Measurements from ENCODE around the gene SECISBP2.

The SECISBP2 gene

DNA sequence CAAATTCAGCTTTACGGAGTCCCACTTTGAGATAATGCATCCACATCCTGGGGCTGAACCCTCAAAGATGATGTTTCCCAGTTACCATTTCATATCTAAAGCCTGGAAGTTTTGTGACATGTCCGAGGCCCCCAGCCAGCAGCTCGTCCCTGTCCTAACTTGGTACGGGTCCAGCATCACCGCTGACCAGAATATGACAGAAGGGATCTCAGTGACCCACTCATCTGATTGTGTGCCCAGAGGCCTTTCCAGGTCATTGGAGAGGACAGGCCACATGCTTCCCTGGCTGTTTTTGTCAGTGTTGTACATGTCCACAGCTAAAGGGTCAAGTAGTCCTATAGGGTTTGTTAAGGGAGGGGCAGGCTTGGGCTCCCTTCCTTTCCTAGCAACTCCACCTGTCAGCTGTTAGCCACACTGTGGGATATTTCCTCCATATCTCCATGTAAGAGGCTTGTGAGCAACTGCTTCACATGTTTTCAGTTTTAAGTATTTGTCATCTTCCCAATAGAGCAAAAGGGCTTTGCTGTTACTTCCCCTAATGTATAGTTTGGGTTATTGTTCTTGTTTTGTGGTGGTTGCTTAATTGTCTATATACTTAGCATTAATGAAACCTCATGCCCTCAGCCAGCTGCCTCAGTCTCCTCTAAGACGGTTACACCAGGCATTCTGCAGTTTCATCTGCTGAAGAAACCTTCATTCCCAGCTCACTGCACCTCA, 33.4 kb downstream of the SECISBP2 start:
- no peak for DNase-seq

DNA sequence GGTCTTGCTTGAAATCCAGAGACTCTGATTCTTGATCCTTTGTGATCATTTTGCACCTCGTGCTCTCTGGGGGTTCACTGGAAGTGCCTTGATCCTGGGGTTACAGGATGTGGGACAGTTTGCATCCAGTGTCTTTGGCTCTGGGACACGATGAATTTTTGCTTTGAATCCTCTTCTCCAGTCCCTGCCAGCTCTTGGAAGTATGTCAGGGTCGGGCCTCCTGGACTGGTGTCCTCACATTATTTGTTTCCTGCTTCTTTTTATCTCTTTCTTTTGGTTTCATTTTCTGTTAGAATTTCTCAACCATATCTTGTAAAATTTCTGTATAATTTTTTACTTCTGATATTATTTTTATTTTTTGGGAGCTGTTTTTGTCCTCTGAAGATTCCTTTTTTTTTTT, 34.2 kb downstream of the SECISBP2 start:
- DNase-seq = no peak

DNA sequence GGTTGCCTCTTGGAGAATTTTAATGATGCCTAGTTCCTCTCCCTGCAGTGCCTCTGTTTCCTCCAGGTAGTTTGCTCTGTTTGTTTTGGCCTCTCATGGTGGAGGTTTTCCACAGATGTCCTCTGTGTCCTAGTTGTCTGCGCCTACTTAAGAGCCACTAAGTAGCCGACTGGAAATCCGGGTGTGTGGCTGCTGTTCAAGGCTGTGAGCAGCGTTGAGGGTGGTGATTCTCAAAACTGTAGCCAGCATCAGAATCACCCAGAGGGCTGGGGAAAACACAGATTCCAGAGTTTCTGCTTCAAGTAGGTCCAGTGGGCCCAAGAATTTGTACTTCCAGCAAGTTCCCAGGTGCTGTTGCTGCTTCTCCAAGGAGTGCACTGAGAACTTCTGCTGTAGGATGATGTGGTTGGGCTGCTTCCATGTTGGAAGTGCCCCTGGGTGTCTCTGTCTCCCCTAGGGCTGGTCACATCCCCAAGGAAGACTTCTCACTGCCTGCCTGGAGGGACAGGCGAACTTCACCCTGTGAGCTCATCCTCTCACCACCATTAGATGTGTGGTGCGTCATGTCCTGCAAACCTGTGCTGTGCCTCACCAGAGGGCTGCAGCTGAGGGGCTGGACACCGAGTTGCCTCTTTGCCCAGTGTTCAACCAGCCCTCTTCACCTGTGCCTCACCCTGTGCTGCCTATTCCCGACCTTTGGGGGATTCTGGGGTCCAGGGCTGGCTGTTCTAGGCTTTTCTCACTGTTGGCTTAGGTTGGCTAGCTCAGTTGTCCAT, 34.8 kb downstream of the SECISBP2 start:
- DNase-seq = no peak

- no peak for DNase-seq
Measured at GRCh38 chr9:89353989-89354388, 35.7 kb downstream of the SECISBP2 start.

- DNase-seq = no peak
Measured at GRCh38 chr9:89354471-89354870, 36.2 kb downstream of the SECISBP2 start.

- no peak for DNase-seq
Measured at GRCh38 chr9:89356782-89357181, 38.5 kb downstream of the SECISBP2 start.

DNA sequence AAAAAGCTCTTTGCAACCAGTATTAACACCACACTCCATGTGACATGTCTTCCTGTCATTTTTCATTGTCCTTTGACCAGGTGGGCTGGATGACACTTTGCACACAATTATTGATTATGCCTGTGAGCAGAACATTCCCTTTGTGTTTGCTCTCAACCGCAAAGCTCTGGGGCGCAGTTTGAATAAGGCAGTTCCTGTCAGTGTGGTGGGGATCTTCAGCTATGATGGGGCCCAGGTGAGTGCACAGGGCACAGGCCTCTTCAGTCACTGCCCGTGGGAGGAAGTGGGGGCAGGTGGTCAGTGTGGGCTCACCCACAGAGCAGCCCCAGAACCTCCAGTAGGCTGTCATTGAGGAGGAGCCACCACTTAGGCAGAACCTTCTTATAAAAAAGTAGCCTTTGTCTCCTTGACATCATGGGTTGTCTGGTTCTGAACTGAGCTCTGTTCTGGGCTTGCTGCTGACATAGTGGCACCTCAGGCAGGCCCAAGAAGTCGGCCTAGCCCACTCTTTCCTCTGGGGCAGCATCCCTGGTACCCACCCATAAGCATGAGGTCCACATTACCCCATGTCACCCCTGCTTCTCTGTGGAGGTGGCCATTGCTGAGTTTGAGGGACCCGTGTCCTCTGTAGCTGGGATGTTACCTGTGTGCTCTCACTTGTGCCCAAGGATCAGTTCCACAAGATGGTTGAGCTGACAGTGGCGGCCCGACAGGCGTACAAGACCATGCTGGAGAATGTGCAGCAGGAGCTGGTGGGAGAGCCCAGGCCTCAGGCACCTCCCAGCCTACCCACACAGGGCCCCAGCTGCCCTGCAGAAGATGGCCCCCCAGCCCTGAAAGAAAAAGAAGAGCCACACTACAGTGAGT, 39.3 kb downstream of the SECISBP2 start:
- DNase-seq = no peak

GRCh38 chr9:89358376-89358916, 40.1 kb downstream of the SECISBP2 start:
- no peak for DNase-seq

DNA sequence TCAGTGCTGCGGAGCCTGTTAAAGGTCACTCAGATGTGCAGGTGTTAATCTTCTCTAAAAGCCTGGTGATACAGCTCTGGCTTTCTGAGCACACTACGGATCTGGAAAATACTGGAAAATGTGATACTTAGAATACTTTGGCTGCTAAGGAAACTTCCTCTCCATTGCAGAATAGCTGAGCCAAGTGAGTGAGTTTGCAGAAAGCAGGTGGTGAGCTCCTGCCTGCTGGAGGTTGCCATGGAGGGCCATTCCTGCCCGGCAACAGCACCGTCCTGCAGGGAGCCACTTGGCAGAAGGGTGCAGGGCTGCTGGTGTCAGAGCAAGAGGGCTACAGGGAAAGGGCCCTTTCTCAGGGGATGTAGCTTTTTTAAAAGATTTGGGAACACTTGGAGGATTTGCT, 40.7 kb downstream of the SECISBP2 start:
- DNase-seq = no peak

- DNase-seq = no peak
Measured at GRCh38 chr9:89359751-89360261, 41.5 kb downstream of the SECISBP2 start.

- no peak for DNase-seq
Measured at GRCh38 chr9:89360465-89360864, 42.2 kb downstream of the SECISBP2 start.

DNA sequence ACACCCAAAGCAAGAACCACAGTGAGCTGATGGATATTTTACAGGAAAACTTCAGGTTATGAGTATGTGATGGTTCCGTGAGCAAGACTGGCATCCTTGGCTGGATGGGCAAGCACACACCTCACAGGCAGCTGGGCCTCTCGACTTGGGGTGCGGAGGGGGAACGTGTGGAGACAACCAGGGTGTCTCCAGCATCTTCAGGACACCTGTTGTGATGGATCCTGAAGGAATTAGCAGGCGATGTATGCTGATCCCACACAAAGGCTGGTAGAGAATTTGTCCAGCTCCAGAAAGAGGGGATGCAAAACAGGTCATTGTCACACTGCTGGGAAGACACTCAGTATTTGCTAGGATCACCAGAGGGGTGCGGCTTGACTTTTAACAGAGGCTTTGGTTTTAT, 42.7 kb downstream of the SECISBP2 start:
- no peak for DNase-seq

GRCh38 chr9:89361816-89362646, 43.7 kb downstream of the SECISBP2 start:
- DNase-seq = no peak

GRCh38 chr9:89362647-89363310, 44.5 kb downstream of the SECISBP2 start:
- DNase-seq = no peak

GRCh38 chr9:89363311-89363670, 45.0 kb downstream of the SECISBP2 start:
- DNase-seq = no peak

DNA sequence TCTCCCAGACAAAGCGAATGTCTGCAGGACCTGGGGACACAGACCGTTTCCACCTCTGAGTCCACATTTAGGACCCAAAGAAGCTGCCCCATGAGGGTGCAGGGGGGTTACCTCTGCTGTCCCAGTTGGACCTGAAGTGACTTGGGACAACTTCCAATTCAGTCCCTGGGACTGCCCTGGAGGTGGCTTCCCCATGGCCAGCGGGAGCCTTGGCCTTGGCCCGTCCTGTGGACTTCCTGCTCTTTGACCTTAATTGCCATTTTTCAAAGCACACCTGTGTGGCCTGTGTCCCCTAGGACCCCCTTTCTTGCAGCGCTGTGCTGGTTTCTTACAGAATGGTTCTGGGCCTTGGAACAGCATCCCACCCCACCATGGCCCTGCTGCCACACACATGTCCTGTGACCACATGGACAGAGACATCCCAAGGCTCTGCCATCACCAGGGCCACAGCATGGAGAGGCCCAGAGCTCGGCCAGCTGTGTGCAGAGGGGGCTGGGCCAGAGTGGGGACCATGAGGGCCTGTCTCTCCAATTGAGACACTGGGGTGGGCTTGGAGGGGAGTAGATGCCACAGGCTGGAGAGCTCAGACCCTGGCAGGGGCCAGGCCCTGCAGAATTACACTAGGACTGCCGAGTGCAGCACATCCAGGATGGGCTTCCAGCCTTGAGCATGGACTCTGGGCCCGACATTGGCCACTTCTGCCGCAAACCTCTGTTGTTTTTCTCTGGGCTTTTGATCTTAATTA, 45.8 kb downstream of the SECISBP2 start:
- no peak for DNase-seq

DNA sequence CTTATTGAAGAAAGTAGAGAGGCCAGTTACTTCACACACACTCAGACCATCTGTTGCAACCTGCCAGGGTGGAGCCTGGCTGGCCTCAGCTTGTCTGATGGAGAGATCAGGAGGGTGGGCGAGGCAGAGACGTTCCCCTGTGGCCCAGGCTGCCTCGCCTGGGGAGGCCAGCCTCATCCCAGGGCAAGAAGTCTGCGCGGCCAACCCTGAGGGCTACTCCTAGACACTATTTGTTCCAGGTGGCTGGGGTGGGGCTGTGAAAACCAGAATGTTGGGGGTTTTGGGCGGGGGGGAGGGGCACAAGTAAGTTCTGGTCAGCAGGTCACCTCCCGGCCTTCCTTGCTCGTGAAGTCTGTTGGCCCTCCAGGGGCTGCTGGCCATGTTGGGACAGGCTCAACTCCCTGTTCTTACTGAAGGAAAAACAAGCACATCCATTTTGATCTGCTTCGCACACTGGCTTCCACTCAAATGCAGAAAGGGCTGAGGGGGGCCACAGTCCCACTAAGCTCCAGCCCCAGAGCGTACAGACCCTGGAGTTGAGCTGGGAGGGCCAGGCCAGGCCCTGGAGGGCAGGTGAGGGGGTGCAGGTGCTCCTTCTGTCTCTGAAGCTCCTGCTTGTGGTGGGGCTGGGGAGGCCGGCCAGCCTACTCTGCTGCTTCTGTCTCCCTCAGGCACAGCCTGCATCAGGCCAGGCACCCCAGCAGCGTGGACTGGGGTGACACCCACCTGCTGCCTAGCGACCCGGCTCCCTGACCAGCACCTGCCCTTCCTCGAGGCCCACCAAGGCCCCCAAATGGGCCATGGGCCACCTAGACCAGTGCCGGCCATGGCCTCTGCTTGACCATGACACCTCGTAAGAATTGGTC, 46.6 kb downstream of the SECISBP2 start:
- DNase-seq = no peak

DNA sequence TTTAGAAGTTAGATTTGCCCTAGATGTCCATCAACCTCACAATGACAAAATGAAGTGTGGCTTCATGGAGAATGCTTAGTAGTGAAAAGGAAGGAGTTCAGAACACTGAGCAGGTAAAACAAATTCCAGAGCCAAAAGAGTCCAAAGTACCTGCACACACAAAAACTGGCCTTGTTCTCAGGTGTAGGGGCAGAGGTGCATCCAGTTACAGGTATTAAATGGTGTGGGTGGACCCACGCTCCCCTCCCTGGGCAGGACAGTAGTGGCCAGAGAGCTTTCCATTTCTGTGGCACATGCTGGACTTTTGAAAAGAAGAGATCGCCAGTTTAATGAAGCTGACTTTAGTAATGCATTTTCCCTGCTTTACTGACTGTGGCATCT, 47.2 kb downstream of the SECISBP2 start:
- no peak for DNase-seq

DNA sequence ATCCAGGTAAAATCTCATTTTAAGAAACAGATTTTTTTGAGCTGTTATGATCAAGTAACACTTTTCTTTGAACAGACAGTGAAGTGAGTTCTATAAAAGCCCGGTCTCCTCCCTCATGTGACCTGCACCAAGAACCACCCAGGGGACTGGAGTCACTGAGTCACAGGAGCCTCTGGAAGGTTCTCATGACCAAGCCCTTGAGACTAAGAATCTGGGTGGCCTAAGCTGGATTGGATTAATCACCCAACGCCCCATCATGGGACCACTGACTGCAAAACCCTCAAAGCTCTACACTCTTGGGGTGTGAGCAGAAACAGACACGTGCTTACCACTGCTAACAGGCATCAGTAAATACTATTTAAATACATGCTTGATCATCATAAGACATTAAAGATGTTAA, 48.4 kb downstream of the SECISBP2 start:
- no peak for DNase-seq

- no peak for DNase-seq
Measured at GRCh38 chr9:89367281-89367680, 49.0 kb downstream of the SECISBP2 start.

Data from CD4-positive, alpha-beta T cell treated with Interleukin-4 for 4 hours (primary cell).